Tibial nerve (tissue), 4 donors: ENCODE results near the gene RAP1GAP. TPM values are rescaled to one million over a fixed set of nuclear protein-coding genes. Genes with fewer than 3 reads are reported as not detected.

Experiments used
- DNase-seq, 2 donors: peaks; one replicate each; pipeline ENCODE4 v3.0.0-alpha.2; 2019; ENCODE audit warnings: low spot score in 2 of 2
- H3K27ac ChIP-seq, 4 donors: fragments of 200-600 bp; sonication (generic) in 3 of 4; one replicate each; pipeline ENCODE4 v1.5.1; 2017 to 2019; ENCODE audit warnings: mild to moderate bottlenecking in 1 of 4
- H3K27me3 ChIP-seq, 2 donors: fragments of 200-600 bp; sonication (generic) in 1 of 2; one replicate each; pipeline versions ENCODE4 v1.5.1 to v1.6.0; 2017 to 2019
- H3K36me3 ChIP-seq, 3 donors: fragments of 200-600 bp; sonication (generic); one replicate each; pipeline ENCODE4 v1.5.1; 2018 to 2019
- H3K4me1 ChIP-seq, 4 donors: fragments of 200-600 bp; sonication (generic) in 3 of 4; one replicate each; pipeline ENCODE4 v1.5.1; 2017 to 2019
- H3K4me3 ChIP-seq, 4 donors: fragments of 200-600 bp; sonication (generic) in 3 of 4; one replicate each; pipeline ENCODE4 v1.5.1; 2017 to 2019; ENCODE audit warnings: mild to moderate bottlenecking in 1 of 4, moderate library complexity in 1 of 4
- H3K9me3 ChIP-seq, 4 donors: fragments of 200-600 bp; sonication (generic) in 3 of 4; one replicate each; pipeline ENCODE4 v1.5.1; 2017 to 2019
- EP300 ChIP-seq, 2 donors: sonication (generic); formaldehyde crosslinking; IDR thresholded peaks; one replicate each; pipeline ENCODE4 v1.6.1; 2017; ENCODE audit warnings: antibody characterized with exemption in 2 of 2, mild to moderate bottlenecking in 1 of 2
- POLR2A ChIP-seq, 2 donors: fragments of 450-650 bp; IDR thresholded peaks; one replicate each; pipeline ENCODE4 v1.6.1; 2017; ENCODE audit warnings: antibody characterized with exemption in 2 of 2, mild to moderate bottlenecking in 2 of 2, moderate library complexity in 2 of 2
- WGBS, 2 donors: methylation state at CpG; one replicate each; pipeline ENCODE4 v1.1.5; 2018; 5-methylcytosine and 5-hydroxymethylcytosine counted together
- total RNA-seq, 4 donors: library from RNA; depleted of rRNA; stranded (reverse); fragments of >200 nt; gene quantifications; one replicate each; pipeline ENCODE4 v1.1.0, GENCODE V29; 2016
- TF ChIP-seq, protein P1 (sequence below), 5 experiments: fragments of 200-600 bp in 3 of 5; fragments of 450-650 bp in 2 of 5; sonication (generic) in 3 of 5; IDR thresholded peaks; one replicate each; pipeline ENCODE4 v1.5.1; 2016 to 2019; ENCODE audit warnings: antibody characterized with exemption in 5 of 5, mild to moderate bottlenecking in 3 of 5, moderate library complexity in 2 of 5

RAP1GAP gene
- total RNA-seq, 4 donors from 2014 or later: 2.4 to 5.1 (median 4.6) TPM

GRCh38 chr1:21666576-21667320, 2.4 kb downstream of the RAP1GAP start:
- H3K27me3 ChIP-seq: peaks cover 0 to 69% of the 10 kb centered on the region in 2 donors
- no peak for DNase-seq

GRCh38 chr1:21665711-21666575, 3.2 kb downstream of the RAP1GAP start:
- H3K27me3 ChIP-seq: peaks cover 0 to 72% of the 10 kb centered on the region in 2 donors

More at GRCh38 chr1:21666576-21667320, 2.4 kb downstream of the RAP1GAP start:
- no peak overlapping the region for H3K4me3 ChIP-seq
- whole genome bisulfite sequencing, 2 donors: 56% methylated on average over 16 to 22 of the region's 22 CpGs
- peaks cover 0 to 32% (median 13%) of the 10 kb centered on the region in 4 donors for H3K4me1 ChIP-seq
- no peaks in the 10 kb centered on the region for H3K36me3 ChIP-seq
- no peaks in the 10 kb centered on the region for H3K9me3 ChIP-seq
- H3K27ac ChIP-seq: no peak overlapping the region
- TF ChIP-seq POLR2A (IDR thresholded peaks at IDR 0.05) (no peak), EP300 (IDR thresholded peaks at IDR 0.05) (no peak)
- TF ChIP-seq, protein P1, sequence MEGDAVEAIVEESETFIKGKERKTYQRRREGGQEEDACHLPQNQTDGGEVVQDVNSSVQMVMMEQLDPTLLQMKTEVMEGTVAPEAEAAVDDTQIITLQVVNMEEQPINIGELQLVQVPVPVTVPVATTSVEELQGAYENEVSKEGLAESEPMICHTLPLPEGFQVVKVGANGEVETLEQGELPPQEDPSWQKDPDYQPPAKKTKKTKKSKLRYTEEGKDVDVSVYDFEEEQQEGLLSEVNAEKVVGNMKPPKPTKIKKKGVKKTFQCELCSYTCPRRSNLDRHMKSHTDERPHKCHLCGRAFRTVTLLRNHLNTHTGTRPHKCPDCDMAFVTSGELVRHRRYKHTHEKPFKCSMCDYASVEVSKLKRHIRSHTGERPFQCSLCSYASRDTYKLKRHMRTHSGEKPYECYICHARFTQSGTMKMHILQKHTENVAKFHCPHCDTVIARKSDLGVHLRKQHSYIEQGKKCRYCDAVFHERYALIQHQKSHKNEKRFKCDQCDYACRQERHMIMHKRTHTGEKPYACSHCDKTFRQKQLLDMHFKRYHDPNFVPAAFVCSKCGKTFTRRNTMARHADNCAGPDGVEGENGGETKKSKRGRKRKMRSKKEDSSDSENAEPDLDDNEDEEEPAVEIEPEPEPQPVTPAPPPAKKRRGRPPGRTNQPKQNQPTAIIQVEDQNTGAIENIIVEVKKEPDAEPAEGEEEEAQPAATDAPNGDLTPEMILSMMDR (IDR thresholded peaks at IDR 0.05): no peak

GRCh38 chr1:21664806-21665588, 4.2 kb downstream of the RAP1GAP start:
- Histone ChIP-seq H3K4me1 (peaks cover 0 to 18% (median 13%) of the 10 kb centered on the region in 4 donors), H3K27me3 (peaks cover 0 to 68% of the 10 kb centered on the region in 2 donors), H3K9me3 (no peaks in the 10 kb centered on the region), H3K36me3 (no peaks in the 10 kb centered on the region), H3K4me3 (no peak overlapping the region), H3K27ac (no peak overlapping the region)
- TF ChIP-seq, protein P1 (IDR thresholded peaks at IDR 0.05): no peak
- TF ChIP-seq EP300 (IDR thresholded peaks at IDR 0.05) (no peak), POLR2A (IDR thresholded peaks at IDR 0.05) (no peak)
- WGBS, 2 donors: 64 to 78% methylated on average over 10 of the region's 10 CpGs
- DNase-seq: no peak

More at GRCh38 chr1:21665711-21666575, 3.2 kb downstream of the RAP1GAP start:
- no peak for TF ChIP-seq POLR2A (IDR thresholded peaks at IDR 0.05)
- TF ChIP-seq, protein P1 (IDR thresholded peaks at IDR 0.05): no peak
- no peak for TF ChIP-seq EP300 (IDR thresholded peaks at IDR 0.05)
- H3K36me3 ChIP-seq: no peaks in the 10 kb centered on the region
- peaks cover 0 to 24% (median 13%) of the 10 kb centered on the region in 4 donors for H3K4me1 ChIP-seq
- H3K27ac ChIP-seq: no peak overlapping the region
- H3K9me3 ChIP-seq: no peaks in the 10 kb centered on the region
- 64 to 81% methylated on average over 8 of the region's 8 CpGs for WGBS, 2 donors
- DNase-seq: no peak
- no peak overlapping the region for H3K4me3 ChIP-seq

GRCh38 chr1:21663951-21664805, 5.0 kb downstream of the RAP1GAP start:
- peaks cover 0 to 69% of the 10 kb centered on the region in 2 donors for H3K27me3 ChIP-seq
- TF ChIP-seq EP300 (IDR thresholded peaks at IDR 0.05): no peak
- TF ChIP-seq POLR2A (IDR thresholded peaks at IDR 0.05): no peak
- TF ChIP-seq, protein P1 (IDR thresholded peaks at IDR 0.05): no peak
- 71 to 77% methylated on average over 13 to 16 of the region's 16 CpGs for WGBS, 2 donors

More at GRCh38 chr1:21663951-21664805, 5.0 kb downstream of the RAP1GAP start:
- Histone ChIP-seq H3K4me3 (no peak overlapping the region), H3K9me3 (no peaks in the 10 kb centered on the region), H3K36me3 (no peaks in the 10 kb centered on the region), H3K27ac (no peak overlapping the region), H3K4me1 (peaks cover 0 to 15% (median 8%) of the 10 kb centered on the region in 4 donors)
- no peak for DNase-seq
